Measurements from ENCODE around the gene ADAMTSL1. TPM values are rescaled to one million over a fixed set of nuclear protein-coding genes. Genes with fewer than 3 reads are reported as not detected.

The ADAMTSL1 gene
- polyA plus RNA-seq, 5 donors: 15.6 to 25.0 (median 16.9) TPM

- DNase-seq: no peak
These were observed 462.3 kb downstream of the ADAMTSL1 start for GRCh38 chr9:18936094-18936871.

GRCh38 chr9:18939943-18940342 lies 466.0 kb downstream of the ADAMTSL1 start:
- DNase-seq: no peak

DNA sequence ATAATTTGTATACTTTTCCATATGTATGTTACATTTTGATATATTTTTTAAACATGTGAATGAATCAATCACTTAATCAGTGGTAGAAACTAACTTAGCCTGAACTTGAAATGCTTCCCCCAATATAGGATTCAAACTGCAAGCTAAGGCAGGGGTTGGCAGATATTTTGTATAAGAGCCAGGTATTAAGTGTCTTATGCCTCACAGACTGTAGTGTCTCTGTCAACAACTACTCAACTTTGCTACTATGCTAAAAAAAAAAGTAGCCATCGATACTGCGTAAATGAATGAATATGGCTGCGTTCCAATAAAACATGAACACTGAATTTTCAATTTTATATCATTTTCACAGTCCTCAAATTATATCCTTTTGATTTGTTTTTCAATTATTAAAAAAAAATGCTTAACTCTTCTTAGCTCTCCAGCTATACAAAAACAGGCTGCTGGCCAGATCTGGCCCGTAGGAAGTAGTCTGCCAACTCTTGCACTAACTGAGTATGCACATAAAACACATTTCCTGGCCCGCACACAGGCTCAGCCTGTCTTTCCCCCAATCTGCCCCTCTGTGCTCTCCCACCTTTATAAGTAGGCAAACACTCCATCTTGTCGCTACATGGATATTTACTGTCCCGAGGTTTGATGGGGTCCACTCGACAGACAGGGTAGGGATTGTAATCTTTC lies 467.2 kb downstream of the ADAMTSL1 start:
- peak; percentile 29 to 49 for DNase-seq

GRCh38 chr9:18942801-18943200 lies 468.8 kb downstream of the ADAMTSL1 start:
- DNase-seq: no peak

GRCh38 chr9:18947892-18948339 lies 474.0 kb downstream of the ADAMTSL1 start:
- DNase-seq: no peak

- no peak for DNase-seq
These were observed 478.0 kb downstream of the ADAMTSL1 start for GRCh38 chr9:18951936-18952335.

- no peak for DNase-seq
These were observed 481.7 kb downstream of the ADAMTSL1 start for GRCh38 chr9:18955626-18956025.
